GM20431 (cell line): ENCODE measurements around the gene PATE1.
"Not testable (repeated sequence)": the region's sequence is repeated elsewhere in the genome, so short reads cannot be mapped to it uniquely, and the experiment has no call there.

Source experiments
- in situ Hi-C: fragments of 300-500 bp; cut with MseI, MboI; formaldehyde crosslinking; loops from one replicate; pipeline ENCODE4 v1.15.0; 2020; ENCODE audit warnings: low sequenced_read_pairs; ENCODE audit not compliant: unreplicated experiment

The PATE1 gene, protein sequence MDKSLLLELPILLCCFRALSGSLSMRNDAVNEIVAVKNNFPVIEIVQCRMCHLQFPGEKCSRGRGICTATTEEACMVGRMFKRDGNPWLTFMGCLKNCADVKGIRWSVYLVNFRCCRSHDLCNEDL

DNA sequence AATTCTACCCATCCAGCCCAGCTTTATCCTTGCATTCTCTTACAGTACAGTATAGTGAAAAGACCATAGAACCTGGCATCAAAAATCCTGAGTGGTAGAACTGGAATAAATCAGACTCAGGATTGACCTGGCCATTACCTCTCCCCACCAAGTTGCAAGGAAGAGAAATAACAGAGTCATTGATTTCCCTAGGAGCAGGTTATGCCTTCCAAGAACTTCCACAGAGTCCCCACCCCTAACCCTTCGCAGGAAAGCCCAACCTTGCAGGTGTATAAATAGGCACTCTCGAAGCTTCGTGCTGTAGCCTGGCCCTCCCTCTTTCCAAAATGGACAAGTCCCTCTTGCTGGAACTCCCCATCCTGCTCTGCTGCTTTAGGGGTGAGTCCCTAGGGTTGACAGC, at the start of gene PATE1:
TSS of gene PATE1 (plus strand) at position 301 of the 400 bp plus-strand sequence. CDS start at position 327, 26 bp downstream.
- in situ Hi-C loops = no loop called here

DNA sequence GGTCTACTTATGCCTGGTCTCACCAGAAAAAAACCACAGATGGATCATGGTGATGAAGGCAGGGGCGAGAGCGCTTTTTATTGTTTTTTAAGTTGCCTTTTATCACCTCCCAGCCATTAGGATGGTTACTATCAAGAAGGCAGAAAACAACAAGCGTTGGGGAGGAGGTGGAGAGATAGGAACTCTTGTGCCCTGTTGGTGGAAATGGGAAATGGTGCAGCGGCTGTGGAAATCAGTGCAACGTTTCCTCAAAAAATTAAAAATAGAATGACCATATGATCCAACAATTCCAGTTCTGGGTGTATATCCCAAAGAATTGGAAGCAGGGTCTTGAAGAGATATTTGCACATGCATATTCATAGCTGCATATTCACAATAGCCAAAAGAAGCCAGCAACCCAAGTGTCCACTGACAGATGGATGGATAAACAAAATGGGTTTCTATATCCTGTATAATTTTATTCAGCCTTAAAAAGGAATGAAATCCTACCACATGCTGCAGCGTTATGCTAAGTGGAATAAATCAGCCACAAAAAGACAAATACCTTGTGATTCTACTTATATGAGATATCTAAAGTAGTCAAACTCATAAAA, 45.0 kb upstream of the PATE1 start:
- in situ Hi-C loops = no loop called here

DNA sequence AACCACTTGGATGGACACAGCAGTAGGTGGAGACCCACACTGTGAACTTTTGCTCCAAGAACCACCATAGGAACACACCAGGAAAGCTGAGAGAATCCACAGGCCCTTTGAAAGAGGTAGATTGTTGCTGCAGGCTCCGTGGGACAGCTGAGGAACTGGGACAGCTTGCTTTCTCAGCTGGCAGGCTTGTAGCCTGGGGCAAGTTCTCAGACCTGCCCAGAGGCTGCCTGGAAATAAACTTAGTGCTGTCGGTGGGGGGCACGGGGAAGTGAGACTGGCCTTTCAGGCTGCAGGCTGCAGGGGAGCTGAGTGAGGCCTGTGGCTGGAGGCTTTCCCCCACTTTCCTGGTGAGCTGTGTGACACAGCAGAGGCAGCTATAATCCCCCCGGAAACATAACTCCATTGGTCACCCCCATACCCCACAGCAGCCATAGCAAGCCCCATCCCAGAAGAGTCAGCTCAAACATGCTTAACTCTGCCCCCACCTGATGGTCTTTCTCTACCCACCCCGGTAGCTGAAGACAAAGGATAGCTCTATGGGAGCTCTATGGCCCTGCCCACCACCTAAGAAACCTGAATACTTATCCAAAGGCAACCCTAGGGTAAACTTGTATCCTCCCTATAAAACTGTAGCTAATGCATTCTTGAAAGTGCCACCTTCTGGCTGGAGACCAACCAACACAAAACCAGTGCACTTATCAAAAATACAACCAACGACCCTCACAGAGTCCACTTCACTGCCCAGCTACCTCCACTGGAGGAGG, 44.0 kb upstream of the PATE1 start:
- in situ Hi-C loops = no loop called here

DNA sequence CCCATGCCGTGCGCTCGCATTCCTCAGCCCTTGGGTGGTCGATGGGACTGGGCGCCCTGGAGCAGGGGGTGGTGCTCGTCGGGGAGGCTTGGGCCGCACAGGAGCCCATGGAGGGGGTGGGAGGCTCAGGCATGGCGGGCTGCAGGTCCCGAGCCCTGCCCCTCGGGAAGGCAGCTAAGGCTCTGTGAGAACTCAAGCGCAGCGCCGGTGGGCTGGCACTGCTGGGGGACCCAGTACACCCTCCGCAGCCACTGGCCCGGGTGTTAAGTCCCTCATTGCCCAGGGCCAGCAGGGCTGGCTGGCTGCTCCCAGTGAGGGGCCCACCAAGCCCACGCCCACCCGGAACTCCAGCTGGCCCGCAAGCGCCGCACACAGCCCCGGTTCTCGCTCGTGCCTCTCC, 41.4 kb upstream of the PATE1 start:
- in situ Hi-C loops = not testable (repeated sequence)

DNA sequence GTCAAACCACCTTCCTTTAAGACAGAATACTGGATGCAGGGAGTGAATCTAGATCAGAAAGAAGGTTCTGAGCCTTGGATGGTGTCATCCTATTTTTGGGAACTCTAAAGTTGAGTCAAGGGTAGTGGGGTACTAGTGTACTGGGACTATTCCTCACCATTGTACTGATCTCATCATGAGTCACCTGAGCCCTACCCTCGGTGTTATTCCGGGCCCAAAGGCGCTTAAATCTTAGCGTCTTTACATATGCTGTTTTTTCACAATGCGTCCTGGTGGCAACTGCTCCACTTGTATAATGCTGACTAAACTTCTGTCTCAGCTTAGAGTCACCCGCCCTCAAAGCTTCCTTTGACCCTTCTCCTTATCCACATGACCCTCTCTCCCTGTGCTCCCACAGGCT, 25.3 kb upstream of the PATE1 start:
- in situ Hi-C loops = no loop called here

DNA sequence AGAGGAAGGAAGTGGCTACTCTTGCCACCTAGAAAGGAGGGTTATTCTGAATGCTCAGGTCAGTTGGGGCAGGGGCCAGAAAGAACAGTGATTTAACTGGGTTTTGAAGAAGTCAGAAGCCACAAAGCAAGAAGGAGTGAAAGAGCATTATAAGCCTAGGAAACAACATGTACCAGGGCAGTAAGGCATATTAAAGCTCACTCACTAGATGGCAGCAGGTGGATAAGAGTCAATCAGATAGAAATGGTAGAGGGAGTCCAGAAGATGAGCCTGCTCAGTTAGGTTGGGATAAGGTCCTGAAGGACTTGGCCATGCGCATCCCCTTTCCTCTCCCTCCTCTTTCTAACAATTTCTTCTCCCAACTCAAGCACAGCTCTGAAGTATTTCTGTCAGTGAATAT, 22.0 kb upstream of the PATE1 start:
- in situ Hi-C loops = no loop called here

DNA sequence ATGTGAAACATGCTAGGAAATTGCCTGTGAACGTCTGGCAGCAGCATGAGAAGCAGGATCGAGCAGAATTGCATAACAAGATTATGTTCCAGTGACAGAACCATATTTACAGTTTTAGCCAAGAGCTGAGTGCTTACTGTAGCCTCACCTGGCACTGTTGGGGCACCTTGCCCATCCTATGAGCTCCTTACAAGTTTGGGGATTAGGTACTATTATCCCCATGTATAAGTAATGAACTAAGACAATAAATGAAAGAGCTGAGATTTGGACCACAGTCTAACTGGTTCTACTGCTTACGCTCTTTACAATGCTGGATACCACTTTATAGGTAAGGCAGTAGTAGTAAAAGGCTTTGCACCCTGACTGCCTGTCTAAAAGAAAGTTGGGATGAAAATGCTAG, 17.1 kb upstream of the PATE1 start:
- in situ Hi-C loops = no loop called here

DNA sequence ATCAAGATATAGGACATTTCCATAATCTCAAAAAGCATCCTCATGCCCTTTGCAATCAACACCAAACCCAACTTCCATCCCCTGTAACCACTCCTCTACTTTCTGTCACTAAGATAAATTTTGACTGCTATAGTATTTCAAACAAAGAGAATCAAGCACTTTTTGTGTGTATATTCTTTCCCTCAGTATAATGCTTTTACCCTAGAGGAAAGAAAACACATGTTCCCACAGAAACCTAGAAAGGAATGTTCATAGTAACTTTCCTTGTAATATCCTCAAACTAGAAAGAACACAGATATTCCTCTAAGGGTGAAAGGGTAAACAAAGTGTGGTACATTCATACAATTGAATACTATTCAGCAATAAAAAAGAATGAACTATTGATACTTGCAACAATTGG, 5.5 kb upstream of the PATE1 start:
- in situ Hi-C loops = no loop called here

DNA sequence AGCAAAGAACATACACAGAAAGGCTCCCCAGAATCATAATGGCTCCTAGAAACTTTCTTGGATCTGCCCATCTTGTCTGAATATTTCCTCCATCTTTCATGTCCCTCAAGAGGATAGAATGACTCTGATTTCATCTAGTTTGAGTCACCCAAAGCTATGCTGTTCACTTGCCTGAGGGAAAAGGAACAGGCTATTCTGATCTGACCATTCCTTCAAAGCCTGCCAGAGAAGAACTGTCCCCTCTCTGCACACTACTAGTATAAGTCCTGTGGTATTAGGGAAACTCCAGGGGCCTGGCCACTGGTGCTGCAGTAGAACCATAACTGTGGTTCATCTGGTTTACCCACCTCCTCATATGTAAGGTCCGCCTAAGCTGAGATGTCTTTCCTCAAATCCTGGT, 2.4 kb upstream of the PATE1 start:
- in situ Hi-C loops = no loop called here

DNA sequence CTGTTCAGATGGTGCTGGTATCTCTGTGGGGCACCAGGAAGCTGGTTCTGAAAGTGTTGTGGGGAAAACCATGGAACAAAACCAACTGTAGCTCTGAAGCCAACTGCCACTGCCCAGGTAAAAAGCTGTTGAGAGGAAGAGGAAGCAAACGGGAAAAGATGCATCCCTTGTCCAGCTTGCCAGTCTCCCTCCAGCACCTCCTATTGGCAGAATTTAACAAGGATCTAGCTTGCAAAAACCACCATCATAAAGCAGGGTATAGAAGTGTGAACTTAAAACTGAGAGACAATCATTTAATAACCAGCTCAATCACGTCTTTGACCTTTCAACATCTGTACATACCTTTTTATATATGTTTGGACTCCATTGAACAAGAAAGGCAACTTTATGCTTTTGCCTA, 4.5 kb downstream of the PATE1 start:
- in situ Hi-C loops = no loop called here

DNA sequence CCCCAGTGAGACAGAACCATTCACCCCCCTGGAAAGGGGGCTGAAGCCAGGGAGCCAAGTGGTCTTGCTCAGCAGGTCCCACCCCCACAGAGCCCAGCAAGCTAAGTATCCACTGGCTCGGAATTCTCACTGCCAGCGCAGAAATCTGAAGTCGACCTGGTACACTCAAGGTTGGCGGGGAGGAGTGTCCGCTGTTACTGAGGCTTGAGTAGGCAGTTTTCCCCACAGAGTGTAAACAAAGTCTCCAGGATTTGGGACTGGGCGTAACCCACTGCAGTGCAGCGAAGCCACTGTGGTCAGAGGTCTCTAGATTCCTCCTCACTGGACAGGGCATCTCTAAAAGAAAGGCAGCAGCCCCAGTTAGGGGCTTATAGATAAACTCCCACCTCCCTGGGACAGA, 10.0 kb downstream of the PATE1 start:
- in situ Hi-C loops = no loop called here

DNA sequence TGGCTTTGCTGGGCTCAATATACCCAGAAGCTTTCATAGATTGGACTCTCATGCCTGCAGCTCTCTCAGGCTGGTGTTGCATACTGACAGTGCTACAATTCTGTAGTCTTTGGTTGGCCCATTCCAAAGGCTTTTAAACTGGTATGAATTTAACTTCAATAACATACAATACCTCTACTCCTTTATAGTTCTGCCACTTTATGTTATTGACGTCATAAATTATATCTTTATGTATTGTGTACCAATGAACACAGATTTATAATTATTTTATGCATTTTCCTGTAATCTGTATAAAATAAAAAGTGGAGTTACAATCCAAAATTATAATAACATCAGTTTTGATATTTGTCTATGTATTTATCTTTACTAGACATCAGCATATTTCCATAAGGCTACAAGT, 16.4 kb downstream of the PATE1 start:
- in situ Hi-C loops = no loop called here

DNA sequence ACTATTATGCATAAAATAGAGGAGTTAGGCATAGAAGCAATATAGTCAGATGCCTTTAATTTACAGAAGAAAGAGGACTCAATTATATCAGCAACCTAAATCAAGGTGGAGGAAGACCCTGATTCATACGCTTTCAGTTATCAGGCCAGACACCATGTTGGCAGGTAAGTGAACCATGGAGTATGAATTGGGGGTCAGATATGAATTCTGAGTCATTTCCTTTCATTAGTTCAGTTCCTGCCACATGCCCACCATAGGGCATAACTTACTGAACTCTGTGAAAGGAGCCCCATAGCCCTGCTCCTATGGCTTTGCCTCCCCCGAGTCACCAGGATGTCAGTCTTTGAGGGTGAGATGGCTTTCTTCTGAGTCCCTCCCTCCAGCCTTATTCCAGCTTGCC, 17.4 kb downstream of the PATE1 start:
- in situ Hi-C loops = no loop called here

DNA sequence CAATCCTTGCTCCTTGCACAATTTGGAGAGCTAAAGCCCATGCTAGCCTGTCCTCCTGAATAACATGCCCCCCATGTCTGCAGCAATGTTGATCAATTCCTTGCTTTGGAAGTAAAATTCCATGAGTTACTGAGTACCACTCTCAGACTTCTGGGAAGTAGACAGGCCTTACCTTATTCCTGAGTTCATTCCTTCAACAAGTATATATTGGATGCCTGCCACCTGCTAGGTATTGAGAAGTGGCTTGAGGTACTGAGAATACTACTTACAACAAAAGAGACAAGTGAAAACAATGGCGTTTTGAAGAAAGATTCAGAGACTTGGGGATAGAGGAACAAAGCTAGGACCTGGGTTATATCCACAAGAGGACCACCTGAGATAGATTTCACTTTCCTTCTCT, 20.2 kb downstream of the PATE1 start:
- in situ Hi-C loops = no loop called here

DNA sequence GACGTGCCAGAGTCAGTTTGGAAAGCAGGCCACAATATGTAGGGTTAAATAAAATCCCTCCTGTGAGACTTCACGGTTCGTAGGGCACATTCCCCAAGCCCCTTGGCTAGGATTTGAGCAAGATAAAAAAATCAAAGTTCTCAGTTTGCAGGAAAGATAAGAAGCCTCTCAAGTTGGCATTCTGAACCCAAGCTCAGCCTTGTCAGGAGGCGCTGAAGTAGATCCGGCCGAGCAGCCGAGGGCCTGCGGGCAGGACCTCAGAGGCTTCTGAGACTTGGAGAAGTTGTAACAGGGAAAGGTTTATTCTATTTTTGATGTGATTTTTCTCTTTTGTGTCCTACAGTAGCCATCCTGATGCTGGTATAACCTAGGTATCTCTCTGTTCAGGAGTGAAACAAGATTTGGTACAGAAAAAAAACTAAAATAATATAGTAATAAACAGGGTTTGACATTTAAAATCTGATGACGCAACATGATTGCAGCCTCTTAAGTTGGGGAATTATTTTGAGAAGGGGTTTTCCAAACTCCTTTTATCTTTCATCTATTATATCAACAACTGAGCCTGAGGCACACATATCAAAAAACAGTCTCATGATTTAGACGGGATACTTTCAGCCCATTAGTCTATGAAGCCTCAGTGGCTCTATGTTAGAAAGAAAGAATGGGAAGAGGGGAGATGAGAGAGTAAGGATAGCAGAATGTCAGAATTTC, 22.4 kb downstream of the PATE1 start:
- in situ Hi-C loops = no loop called here

DNA sequence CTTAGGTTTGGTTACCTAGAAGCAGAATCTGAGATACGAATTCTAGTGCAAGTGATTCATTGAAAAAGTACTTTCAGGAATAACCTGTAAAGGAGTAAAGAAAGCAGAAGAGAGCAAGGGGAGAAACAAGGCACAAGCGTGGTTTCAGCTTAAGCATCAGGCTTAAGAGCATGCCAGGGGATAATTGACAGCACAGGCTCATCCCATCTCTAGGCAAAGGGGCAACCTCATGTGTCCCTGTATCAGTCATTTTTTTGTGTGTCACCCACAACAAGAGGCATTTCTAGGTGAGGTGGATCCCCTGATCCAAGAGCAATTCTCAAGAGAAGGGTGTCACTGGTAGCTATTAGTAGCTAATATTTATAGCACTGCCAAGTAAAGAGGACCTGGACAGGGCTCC, 24.5 kb downstream of the PATE1 start:
- in situ Hi-C loops = no loop called here

DNA sequence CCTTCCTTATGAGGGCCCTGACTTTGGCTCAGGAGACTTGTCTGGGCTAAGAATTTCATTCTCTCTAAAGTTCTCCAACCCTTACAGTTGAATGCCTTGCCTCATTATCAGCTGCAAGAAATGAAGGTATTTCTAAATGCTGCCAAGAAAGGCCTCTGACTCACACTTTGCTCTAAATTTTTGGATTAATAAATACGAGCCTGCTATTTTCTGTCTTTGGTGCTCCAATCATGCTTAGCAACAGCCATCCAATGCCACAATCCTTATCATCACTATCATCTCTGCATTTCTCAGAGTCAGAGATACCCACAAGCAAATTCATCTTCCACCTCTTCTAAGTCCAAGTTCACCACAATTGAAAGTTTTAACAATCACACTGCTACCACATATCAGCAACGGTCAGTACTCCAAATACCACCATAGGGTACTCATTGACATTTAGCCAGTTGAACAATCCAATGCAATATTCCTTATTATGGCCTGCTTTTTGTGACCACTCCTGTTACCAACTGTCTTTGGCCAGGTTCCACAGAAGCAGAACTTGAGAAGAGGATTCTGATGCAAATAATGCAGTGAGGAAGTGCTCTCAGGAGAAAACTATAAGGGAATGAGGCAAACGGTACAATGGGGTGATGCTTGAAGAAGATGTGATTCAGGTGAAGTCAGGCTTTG, 26.9 kb downstream of the PATE1 start:
- in situ Hi-C loops = no loop called here

DNA sequence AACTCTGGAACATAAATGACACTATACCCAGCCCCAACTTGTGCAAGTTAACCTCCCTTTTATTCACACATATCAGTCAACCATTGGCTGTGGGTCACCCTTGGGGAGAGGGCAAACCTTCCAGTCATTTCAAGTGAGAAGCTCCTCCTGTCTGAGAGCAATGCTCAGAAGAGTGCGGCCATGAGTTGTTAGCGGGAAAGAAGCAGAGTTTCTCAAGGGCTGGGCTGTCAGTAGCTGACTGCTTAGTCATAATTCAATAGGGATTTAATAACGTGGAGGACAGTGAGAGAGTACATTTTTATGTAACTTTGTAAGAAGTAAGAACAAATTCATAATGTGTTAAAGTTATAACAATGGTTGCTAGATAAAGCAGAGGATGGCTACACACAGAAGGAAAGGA, 27.4 kb downstream of the PATE1 start:
- in situ Hi-C loops = no loop called here

DNA sequence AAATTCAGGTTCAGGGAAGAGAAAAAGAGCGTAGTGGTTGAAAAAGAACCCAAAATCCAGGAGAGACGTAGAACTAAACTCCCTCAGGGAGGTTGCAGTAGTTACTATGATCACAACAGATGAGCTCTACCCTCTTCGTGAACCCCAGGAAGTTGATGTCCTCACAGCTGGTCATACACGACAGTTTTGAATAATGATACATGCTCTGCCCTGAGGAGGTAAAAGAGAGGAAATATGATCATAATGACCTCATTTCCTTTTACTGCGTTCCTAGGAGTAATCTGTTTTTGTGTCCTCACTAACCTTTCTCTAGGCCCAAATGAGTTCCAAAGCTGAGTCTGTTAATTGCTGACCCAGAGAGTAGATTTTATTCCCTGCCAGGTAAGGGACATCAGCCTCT, 31.2 kb downstream of the PATE1 start:
- in situ Hi-C loops = no loop called here

DNA sequence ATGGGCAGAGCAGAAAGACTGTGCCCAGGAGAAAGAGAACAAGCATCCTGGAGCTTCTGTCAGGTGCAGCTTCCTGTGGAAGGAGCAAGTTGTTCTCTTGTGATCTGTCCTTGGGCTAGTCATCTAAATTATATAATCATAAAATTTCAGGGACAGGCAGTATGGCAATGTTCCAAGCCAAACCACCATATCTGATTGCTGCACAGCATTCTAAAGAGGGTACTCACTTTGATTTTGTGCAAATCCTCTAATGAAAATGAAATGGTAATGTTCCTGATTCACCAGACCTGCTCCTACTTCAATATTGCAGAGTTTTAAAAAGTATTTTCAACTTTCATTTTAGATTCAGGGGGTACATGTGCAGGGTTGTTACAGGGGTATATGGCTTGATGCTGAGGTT, 32.6 kb downstream of the PATE1 start, which contains the start of gene PATE2:
TSS of gene PATE2 (minus strand) at position 101 of the 400 bp plus-strand sequence. CDS start at position 46, 55 bp downstream.
- in situ Hi-C loops = no loop called here
